NB4 (cell line): ENCODE results near the gene GATA3.

Source experiments
- POLR2A ChIP-seq: IDR thresholded peaks from 2 replicates; pipeline ENCODE4 v1.6.1; 2011; ENCODE audit warnings: mild to moderate bottlenecking; ENCODE audit not compliant: insufficient read length; ENCODE audit errors: extremely low read depth
- TF ChIP-seq, protein P1 (sequence below): IDR thresholded peaks from one replicate; pipeline ENCODE4 v1.5.1; 2012; ENCODE audit warnings: low read depth, low read length

DNA sequence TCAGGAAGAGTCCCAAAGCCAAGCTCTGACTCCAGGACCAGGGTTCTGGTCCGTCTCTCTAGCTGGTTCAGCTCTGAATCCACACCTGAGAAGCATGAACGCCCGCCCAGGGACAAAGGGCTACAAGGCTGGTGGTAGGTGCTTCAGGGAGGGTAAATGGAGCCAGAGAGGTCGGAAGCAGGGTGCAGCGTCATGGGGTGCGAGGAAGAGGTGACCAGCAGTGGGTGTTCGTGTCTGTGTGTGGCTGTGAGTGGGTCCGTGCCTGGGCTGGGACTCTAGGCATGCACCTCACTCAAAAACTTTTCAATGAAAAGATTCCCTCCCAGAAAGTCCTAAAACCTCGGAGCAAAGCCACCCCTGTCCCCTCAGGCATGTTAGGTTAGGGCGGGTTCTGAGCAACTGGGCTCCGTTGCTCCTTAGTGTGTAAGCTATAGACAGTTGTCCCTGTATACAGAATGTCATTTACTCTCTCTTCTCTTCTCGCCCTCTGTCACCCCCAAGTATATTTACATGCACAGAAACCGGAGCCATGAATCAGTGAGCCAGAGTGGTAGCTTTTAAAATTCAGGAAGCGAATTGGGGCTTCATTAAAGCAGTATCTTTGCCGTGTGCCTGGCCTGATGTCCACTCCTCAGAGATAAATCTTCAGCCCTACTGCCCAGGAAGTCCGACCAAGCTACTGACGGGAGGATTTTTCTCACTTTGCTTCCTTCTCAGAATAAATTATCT, 12.3 kb upstream of the GATA3 start:
- TF ChIP-seq, protein P1, sequence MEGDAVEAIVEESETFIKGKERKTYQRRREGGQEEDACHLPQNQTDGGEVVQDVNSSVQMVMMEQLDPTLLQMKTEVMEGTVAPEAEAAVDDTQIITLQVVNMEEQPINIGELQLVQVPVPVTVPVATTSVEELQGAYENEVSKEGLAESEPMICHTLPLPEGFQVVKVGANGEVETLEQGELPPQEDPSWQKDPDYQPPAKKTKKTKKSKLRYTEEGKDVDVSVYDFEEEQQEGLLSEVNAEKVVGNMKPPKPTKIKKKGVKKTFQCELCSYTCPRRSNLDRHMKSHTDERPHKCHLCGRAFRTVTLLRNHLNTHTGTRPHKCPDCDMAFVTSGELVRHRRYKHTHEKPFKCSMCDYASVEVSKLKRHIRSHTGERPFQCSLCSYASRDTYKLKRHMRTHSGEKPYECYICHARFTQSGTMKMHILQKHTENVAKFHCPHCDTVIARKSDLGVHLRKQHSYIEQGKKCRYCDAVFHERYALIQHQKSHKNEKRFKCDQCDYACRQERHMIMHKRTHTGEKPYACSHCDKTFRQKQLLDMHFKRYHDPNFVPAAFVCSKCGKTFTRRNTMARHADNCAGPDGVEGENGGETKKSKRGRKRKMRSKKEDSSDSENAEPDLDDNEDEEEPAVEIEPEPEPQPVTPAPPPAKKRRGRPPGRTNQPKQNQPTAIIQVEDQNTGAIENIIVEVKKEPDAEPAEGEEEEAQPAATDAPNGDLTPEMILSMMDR: no peak
- no peak for TF ChIP-seq POLR2A
